Left lung (tissue), 10 donors: ENCODE results near the gene TRPM3. TPM values are rescaled to one million over a fixed set of nuclear protein-coding genes. Genes with fewer than 3 reads are reported as not detected.

Source experiments
- ATAC-seq: fragments of 200-7000 bp; cut with Tn5 transposase; one replicate; pipeline ENCODE4 v1.9.1; 2020; ENCODE audit warnings: moderate library complexity
- DNase-seq, 4 donors: peaks; one replicate each; pipeline ENCODE4 v3.0.0-alpha.2; 2013 to 2020
- H3K27ac ChIP-seq, 2 donors: fragments of 200-600 bp; sonication (generic) in 1 of 2; one replicate each; pipeline versions ENCODE4 v1.5.0 to v1.8.0; 2020 to 2021
- H3K27me3 ChIP-seq, 2 donors: fragments of 200-600 bp; sonication (generic) in 1 of 2; one replicate each; pipeline versions ENCODE4 v1.5.0 to v1.8.0; 2020 to 2021
- H3K36me3 ChIP-seq, 2 donors: fragments of 200-600 bp; sonication (generic) in 1 of 2; one replicate each; pipeline versions ENCODE4 v1.5.0 to v1.8.0; 2020 to 2021
- H3K4me1 ChIP-seq, 2 donors: fragments of 200-600 bp; one replicate each; pipeline ENCODE4 v1.8.0; 2021
- H3K4me3 ChIP-seq, 2 donors: fragments of 200-600 bp; sonication (generic) in 1 of 2; one replicate each; pipeline versions ENCODE4 v1.5.0 to v1.8.0; 2020 to 2021; ENCODE audit warnings: mild to moderate bottlenecking in 1 of 2
- H3K9me3 ChIP-seq, 2 donors: fragments of 200-600 bp; sonication (generic) in 1 of 2; one replicate each; pipeline versions ENCODE4 v1.5.0 to v1.8.0; 2020 to 2021
- CTCF ChIP-seq, 2 donors: fragments of 200-600 bp; sonication (generic) in 1 of 2; IDR thresholded peaks; one replicate each; pipeline versions ENCODE4 v1.5.0 to v1.8.0; 2021; ENCODE audit warnings: antibody characterized with exemption in 2 of 2
- intact Hi-C, 2 donors: fragments of 100-400 bp; cut with DNase I; formaldehyde crosslinking; loops; one replicate each; pipeline versions ENCODE4 v1.11.2 to v1.14.2; 2022
- polyA plus RNA-seq, 6 donors: library from polyadenylated mRNA; unstranded; fragments of 120-200 nt; gene quantifications; one replicate each; pipeline ENCODE4 v1.2.1, GENCODE V29; 2013; ENCODE audit not compliant: insufficient read length in 6 of 6
- total RNA-seq, 2 donors: library from RNA; stranded (reverse); fragmentation: NEBNext Ultra II Directional; extraction: Animal tissue kit (Norgen Biotek cat#: 25700); gene quantifications; one replicate each; pipeline ENCODE4 v1.2.1, GENCODE V29; 2021
- donor health status: DM: no; HTN: yes; CAD: no.
- donor health status: DM: no; HTN: no; CAD: no.

Gene TRPM3
- total and polyA plus RNA-seq, 8 donors: 0.17 to 2.1 (median 1.2) TPM

- H3K4me3 ChIP-seq: no peak overlapping the region
- no peak for TF ChIP-seq CTCF (IDR thresholded peaks at IDR 0.05)
- ATAC-seq: no peak
These were observed 579.0 kb downstream of the TRPM3 start for GRCh38 chr9:70542311-70542931.

GRCh38 chr9:70540016-70540415, 581.4 kb downstream of the TRPM3 start:
- H3K9me3 ChIP-seq: no peaks in the 10 kb centered on the region
- no peaks in the 10 kb centered on the region for H3K4me1 ChIP-seq
- H3K27me3 ChIP-seq: no peaks in the 10 kb centered on the region
- no peaks in the 10 kb centered on the region for H3K36me3 ChIP-seq
- intact Hi-C loops: no loop called here
- DNase-seq: no peak
- H3K4me3 ChIP-seq: no peak overlapping the region
- ATAC-seq: no peak
- no peak for TF ChIP-seq CTCF (IDR thresholded peaks at IDR 0.05)
- no peak overlapping the region for H3K27ac ChIP-seq

More at GRCh38 chr9:70542311-70542931, 579.0 kb downstream of the TRPM3 start:
- H3K27me3 ChIP-seq: no peaks in the 10 kb centered on the region
- H3K27ac ChIP-seq: no peak overlapping the region
- DNase-seq: no peak
- H3K36me3 ChIP-seq: no peaks in the 10 kb centered on the region
- H3K4me1 ChIP-seq: no peaks in the 10 kb centered on the region
- intact Hi-C loops: no loop called here
- no peaks in the 10 kb centered on the region for H3K9me3 ChIP-seq

GRCh38 chr9:70539526-70539925, 581.9 kb downstream of the TRPM3 start:
- no peak for ATAC-seq
- intact Hi-C loops: loop anchor here in 1 of 2 donors (10.0 kb wide), 1 partner anchor 315 kb away; no protein-coding TSS in a partner anchor
- no peaks in the 10 kb centered on the region for H3K27me3 ChIP-seq

GRCh38 chr9:70539001-70539400, 582.4 kb downstream of the TRPM3 start:
- Histone ChIP-seq H3K4me1 (no peaks in the 10 kb centered on the region), H3K27me3 (no peaks in the 10 kb centered on the region), H3K9me3 (no peaks in the 10 kb centered on the region), H3K4me3 (no peak overlapping the region), H3K27ac (no peak overlapping the region), H3K36me3 (no peaks in the 10 kb centered on the region)
- DNase-seq (no peak), ATAC-seq (no peak)
- intact Hi-C loops: loop anchor here in 1 of 2 donors (10.0 kb wide), 1 partner anchor 316 kb away; no protein-coding TSS in a partner anchor
- TF ChIP-seq CTCF (IDR thresholded peaks at IDR 0.05): no peak

More at GRCh38 chr9:70539526-70539925, 581.9 kb downstream of the TRPM3 start:
- H3K36me3 ChIP-seq: no peaks in the 10 kb centered on the region
- H3K27ac ChIP-seq: no peak overlapping the region
- no peak for TF ChIP-seq CTCF (IDR thresholded peaks at IDR 0.05)
- DNase-seq: no peak
- H3K4me1 ChIP-seq: no peaks in the 10 kb centered on the region
- H3K9me3 ChIP-seq: no peaks in the 10 kb centered on the region
- no peak overlapping the region for H3K4me3 ChIP-seq

GRCh38 chr9:70537084-70537483, 584.3 kb downstream of the TRPM3 start:
- Histone ChIP-seq H3K4me1 (no peaks in the 10 kb centered on the region), H3K9me3 (no peaks in the 10 kb centered on the region), H3K27ac (no peak overlapping the region), H3K27me3 (no peaks in the 10 kb centered on the region), H3K4me3 (no peak overlapping the region), H3K36me3 (no peaks in the 10 kb centered on the region)
- no peak for TF ChIP-seq CTCF (IDR thresholded peaks at IDR 0.05)
- intact Hi-C loops: loop anchor here in 1 of 2 donors (10.0 kb wide), 1 partner anchor 318 kb away; no protein-coding TSS in a partner anchor
- DNase-seq (no peak), ATAC-seq (no peak)
